HG03378 (cell line): ENCODE measurements around the gene RAD1.

Source experiments
- ATAC-seq: cut with Tn5 transposase; IDR thresholded peaks from one replicate; pipeline ENCODE4 v1.9.1; 2021; ENCODE audit warnings: mild to moderate bottlenecking, moderate library complexity; ENCODE audit not compliant: unreplicated experiment

RAD1 gene

GRCh38 chr5:34867660-34868059 lies 47.6 kb downstream of the RAD1 start:
- ATAC-seq, result no peak

GRCh38 chr5:34866989-34867471 lies 48.3 kb downstream of the RAD1 start:
- ATAC-seq, result no peak

- no peak for ATAC-seq
Observed at GRCh38 chr5:34865091-34865490, 50.2 kb downstream of the RAD1 start.

- ATAC-seq, result no peak
Observed at GRCh38 chr5:34863946-34864345, 51.4 kb downstream of the RAD1 start.

- ATAC-seq, result no peak
Observed at GRCh38 chr5:34859253-34859652, 56.1 kb downstream of the RAD1 start.

- no peak for ATAC-seq
Observed at GRCh38 chr5:34858790-34859189, 56.5 kb downstream of the RAD1 start.

GRCh38 chr5:34857894-34858293 lies 57.4 kb downstream of the RAD1 start:
- no peak for ATAC-seq

GRCh38 chr5:34857161-34857560 lies 58.1 kb downstream of the RAD1 start:
- no peak for ATAC-seq
